Measurements from ENCODE around the gene SNAPC3.

The SNAPC3 gene

DNA sequence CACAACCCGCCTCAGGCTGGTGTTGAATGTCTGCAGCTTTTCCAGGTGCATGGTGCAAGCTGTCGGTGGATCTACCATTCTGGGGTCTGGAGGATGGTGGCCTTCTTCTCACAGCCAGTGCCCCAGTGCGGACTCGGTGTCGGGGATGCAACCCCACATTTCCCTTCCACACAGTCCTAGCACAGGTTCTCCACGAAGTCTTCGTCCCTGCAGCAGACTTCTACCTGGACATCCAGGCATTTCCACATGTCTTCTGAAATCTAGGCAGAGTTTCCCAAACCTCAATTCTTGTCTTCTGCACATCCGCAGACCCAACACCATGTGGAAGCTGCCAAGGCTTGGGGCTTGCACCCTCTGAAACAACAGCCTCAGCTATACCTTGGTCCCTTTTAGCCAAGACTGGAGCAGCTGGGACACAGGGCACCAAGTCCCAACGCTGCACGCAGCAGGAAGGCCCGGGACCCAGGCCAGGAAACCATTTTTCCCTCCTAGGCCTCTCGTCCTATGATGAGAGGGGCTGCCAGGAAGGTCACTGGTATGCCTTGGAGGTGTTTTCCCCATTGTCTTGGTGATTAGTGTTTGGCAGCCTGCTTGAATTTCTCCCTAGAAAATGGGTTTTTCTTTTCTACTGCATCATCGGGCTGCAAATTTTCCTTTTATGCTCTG lies 69.9 kb downstream of the SNAPC3 start:
- DNase-seq (ENCODE audit: low read depth): no peak

DNA sequence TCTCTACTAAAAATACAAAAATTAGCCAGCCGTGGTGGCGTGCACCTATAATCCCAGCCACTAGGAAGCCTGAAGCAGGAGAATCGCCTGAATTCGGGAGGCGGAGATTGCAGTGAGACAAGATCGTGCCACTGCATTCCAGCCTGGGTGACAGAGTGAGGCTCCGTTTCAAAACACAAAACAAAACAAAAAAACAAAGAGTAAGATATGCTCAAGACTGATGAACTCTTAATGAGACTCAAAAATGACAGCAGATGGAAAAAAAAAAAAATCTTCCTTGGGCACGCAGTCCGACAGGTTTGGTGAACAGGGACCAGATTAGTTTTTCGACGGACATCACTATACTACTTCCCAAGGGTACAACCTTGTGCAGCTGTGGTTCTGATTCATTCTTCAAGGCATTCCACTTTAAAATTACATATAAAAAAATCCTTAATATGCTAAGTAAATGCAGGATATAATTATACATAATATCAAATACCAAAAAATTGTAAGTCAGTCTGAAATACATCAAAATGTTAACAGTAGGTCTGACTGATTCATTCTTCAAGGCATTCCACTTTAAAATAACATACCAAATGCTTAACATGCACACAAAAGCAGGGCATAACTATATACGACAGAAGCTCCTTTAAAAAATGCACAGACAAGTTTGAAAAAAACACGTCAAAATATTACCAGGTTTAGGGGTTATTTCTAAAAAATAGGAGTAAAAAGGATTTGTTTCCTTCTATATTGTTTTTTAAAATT lies 75.7 kb downstream of the SNAPC3 start:
- DNase-seq (ENCODE audit: low read depth): no peak

- no peak for DNase-seq (ENCODE audit: low read depth)
Observed at GRCh38 chr9:15499139-15499538, 76.5 kb downstream of the SNAPC3 start.

DNA sequence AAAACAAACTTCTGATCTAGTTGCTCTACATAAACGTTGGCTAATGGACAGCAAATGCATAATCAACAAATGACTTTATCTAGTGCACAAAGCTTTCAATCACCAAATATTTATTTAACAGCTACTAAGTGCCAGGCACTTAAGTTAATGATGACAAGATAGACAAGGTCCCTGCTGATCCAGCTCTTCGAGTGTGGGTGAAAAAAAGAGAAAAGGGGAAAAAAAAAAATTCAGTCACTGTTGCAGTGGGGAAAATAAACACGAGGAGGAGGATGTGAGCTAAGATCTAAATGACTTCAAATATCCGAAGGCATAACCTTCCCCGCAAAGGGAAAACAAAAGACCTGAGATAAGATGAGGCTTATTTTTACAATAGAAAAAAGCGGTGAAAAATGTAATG lies 78.5 kb downstream of the SNAPC3 start:
- DNase-seq (ENCODE audit: low read depth): no peak

GRCh38 chr9:15501803-15502202 lies 79.1 kb downstream of the SNAPC3 start:
- DNase-seq (ENCODE audit: low read depth): no peak

DNA sequence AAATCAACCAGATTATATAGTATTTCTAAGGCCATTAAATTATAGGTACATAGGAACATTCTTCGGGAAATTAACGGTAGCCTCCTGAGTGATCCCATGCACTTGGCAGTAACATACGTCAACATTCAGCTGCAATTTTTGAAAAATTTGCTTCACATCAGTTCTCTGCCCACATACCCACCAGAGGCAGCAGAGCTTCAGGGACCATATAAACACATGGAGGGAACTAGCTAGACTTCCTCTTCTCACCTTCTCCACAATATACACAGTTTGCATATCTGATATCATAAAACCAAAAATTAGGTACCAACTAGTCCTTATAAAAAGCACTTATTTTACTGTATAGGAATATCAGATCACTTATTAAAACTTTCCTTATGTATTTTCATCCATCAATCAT lies 83.2 kb downstream of the SNAPC3 start:
- DNase-seq (ENCODE audit: low read depth): no peak

GRCh38 chr9:15509931-15510788 lies 87.5 kb downstream of the SNAPC3 start:
- no peak for DNase-seq (ENCODE audit: low read depth)

DNA sequence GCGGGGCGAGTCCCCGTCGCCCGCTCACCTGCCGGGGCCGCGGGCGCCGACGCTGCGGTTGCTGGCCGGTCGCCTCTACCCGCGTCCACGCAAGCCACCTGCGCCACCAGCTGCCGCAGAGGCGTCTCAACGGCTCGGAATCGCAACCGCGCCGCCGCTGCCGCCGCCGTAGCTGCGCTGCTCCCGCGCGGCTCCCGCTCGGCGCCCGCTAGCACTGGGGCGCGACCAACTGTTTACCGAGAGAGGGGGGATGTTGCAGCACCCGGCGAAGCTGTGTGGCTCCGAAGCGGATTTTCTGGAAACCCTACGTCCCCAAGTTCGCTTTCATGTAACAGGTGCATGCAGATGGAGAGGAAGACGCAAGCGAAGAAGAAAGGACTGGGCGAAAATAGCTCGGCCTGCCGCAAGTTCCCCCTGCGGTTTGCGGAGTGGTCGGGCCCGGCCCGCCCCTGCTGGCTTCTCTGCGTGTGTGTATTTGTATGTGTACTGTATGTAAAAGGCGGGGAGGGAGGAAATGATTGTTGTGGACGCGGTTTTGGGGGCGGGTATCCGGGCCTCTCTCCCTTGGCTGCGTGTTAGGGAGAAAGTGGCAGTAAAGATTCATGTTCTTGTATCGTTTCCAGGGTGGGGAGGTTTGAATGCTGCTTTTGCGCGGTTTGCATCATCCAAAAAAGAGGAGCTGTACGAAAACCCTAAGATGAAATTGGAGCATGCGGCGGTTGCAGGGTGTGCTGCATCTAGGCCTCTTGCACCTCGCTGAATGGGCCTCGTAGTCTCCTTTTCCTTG lies 88.3 kb downstream of the SNAPC3 start, which contains the start of gene PSIP1:
TSS of gene PSIP1 (minus strand) at position 182 of the 787 bp plus-strand sequence. CDS start 782 bp downstream, outside the sequence.
- DNase-seq (ENCODE audit: low read depth): peak; percentile 34

Measured in non-pigmented ciliary epithelial cell (primary cell).